KBM-7 (cell line): Measurements from ENCODE around the gene PNPLA5.
A peak's percentile ranks its signal among the peaks of the same experiment; 100 is the strongest.
"Not testable (repeated sequence)": the region's sequence is repeated elsewhere in the genome, so short reads cannot be mapped to it uniquely, and the experiment has no call there.

ENCODE experiments used
- DNase-seq: peaks from one replicate; pipeline ENCODE4 v3.0.0-alpha.2; 2015
- in situ Hi-C: fragments of 300-500 bp; cut with MboI; formaldehyde crosslinking; loops from 2 replicates; pipeline ENCODE4 v1.14.3; 2020; ENCODE audit warnings: low sequenced_read_pairs, low pct_unique_long_range_greater_than_20kb, mixed read lengths

PNPLA5 gene

GRCh38 chr22:43905681-43906080 lies 13.9 kb upstream of the PNPLA5 start:
- in situ Hi-C loops, result no loop called here
- DNase-seq, result no peak

GRCh38 chr22:43904412-43904811 lies 12.6 kb upstream of the PNPLA5 start:
- DNase-seq, in situ Hi-C loops: not testable (repeated sequence)

- DNase-seq, in situ Hi-C loops: not testable (repeated sequence)
Measured at GRCh38 chr22:43903033-43903432, 11.2 kb upstream of the PNPLA5 start.

GRCh38 chr22:43901976-43902643 lies 10.3 kb upstream of the PNPLA5 start:
- DNase-seq, result no peak
- in situ Hi-C loops, result no loop called here

GRCh38 chr22:43900206-43900605 lies 8.4 kb upstream of the PNPLA5 start:
- DNase-seq, result no peak
- in situ Hi-C loops, result no loop called here

GRCh38 chr22:43897751-43898261 lies 6.0 kb upstream of the PNPLA5 start:
- no peak for DNase-seq
- in situ Hi-C loops, result no loop called here

- in situ Hi-C loops, result no loop called here
- no peak for DNase-seq
Measured at GRCh38 chr22:43895986-43896645, 4.3 kb upstream of the PNPLA5 start.

- no peak for DNase-seq
- in situ Hi-C loops, result no loop called here
Measured at GRCh38 chr22:43894122-43894521, 2.3 kb upstream of the PNPLA5 start.

GRCh38 chr22:43893266-43893665 lies 1.5 kb upstream of the PNPLA5 start:
- in situ Hi-C loops, result no loop called here
- no peak for DNase-seq

- in situ Hi-C loops, result no loop called here
- no peak for DNase-seq
Measured at GRCh38 chr22:43892183-43892894, 526 bp upstream of the PNPLA5 start.

GRCh38 chr22:43890901-43891331 lies 897 bp downstream of the PNPLA5 start:
- in situ Hi-C loops, result no loop called here
- no peak for DNase-seq

- in situ Hi-C loops, result no loop called here
- no peak for DNase-seq
Measured at GRCh38 chr22:43889860-43890253, 2.0 kb downstream of the PNPLA5 start.

- DNase-seq, result no peak
- in situ Hi-C loops, result no loop called here
Measured at GRCh38 chr22:43889201-43889859, 2.5 kb downstream of the PNPLA5 start.

- in situ Hi-C loops, result no loop called here
- no peak for DNase-seq
Measured at GRCh38 chr22:43888740-43889139, 3.1 kb downstream of the PNPLA5 start.

GRCh38 chr22:43887391-43887790 lies 4.4 kb downstream of the PNPLA5 start:
- in situ Hi-C loops, result no loop called here
- no peak for DNase-seq

- in situ Hi-C loops, result no loop called here
- DNase-seq, result no peak
Measured at GRCh38 chr22:43886231-43886630, 5.6 kb downstream of the PNPLA5 start.

- in situ Hi-C loops, result no loop called here
- DNase-seq, result no peak
Measured at GRCh38 chr22:43885786-43886185, 6.0 kb downstream of the PNPLA5 start.

- DNase-seq, result no peak
- in situ Hi-C loops, result no loop called here
Measured at GRCh38 chr22:43885319-43885671, 6.5 kb downstream of the PNPLA5 start.

- DNase-seq, result peak; percentile 32
- in situ Hi-C loops, result no loop called here
Measured at GRCh38 chr22:43884600-43885318, 7.1 kb downstream of the PNPLA5 start.
